Stimulated activated CD4-positive, alpha-beta T cell treated with anti-CD3 and anti-CD28 coated beads, Interleukin-1b, Interleukin-23, amount 100 ng/mL, for 24 hours (primary cell): Measurements from ENCODE around the gene SNTB2.
"Not testable (repeated sequence)": the region's sequence is repeated elsewhere in the genome, so short reads cannot be mapped to it uniquely, and the experiment has no call there.

Source experiments
- DNase-seq, 4 experiments: peaks; one replicate each; pipeline ENCODE4 v3.0.0-alpha.2; 2020; ENCODE audit warnings: low read depth in 4 of 4, low spot score in 1 of 4

The SNTB2 gene

GRCh38 chr16:69283851-69284250 lies 96.9 kb downstream of the SNTB2 start:
- DNase-seq: no peak

GRCh38 chr16:69285240-69285639 lies 98.3 kb downstream of the SNTB2 start:
- no peak for DNase-seq

- DNase-seq: peak in 3 of 4 experiments; percentile 8 to 26 (median 22)
Observed at GRCh38 chr16:69286941-69287713, 100.2 kb downstream of the SNTB2 start.

GRCh38 chr16:69291657-69292056 lies 104.7 kb downstream of the SNTB2 start:
- DNase-seq: not testable (repeated sequence)

- no peak for DNase-seq
Observed at GRCh38 chr16:69293401-69293800, 106.4 kb downstream of the SNTB2 start.

GRCh38 chr16:69294051-69294450 lies 107.1 kb downstream of the SNTB2 start:
- no peak for DNase-seq

GRCh38 chr16:69296771-69297170 lies 109.8 kb downstream of the SNTB2 start:
- DNase-seq: not testable (repeated sequence)

GRCh38 chr16:69298261-69298660 lies 111.3 kb downstream of the SNTB2 start:
- no peak for DNase-seq

GRCh38 chr16:69301187-69301586 lies 114.2 kb downstream of the SNTB2 start:
- DNase-seq: no peak

- no peak for DNase-seq
Observed at GRCh38 chr16:69301861-69302260, 114.9 kb downstream of the SNTB2 start.

GRCh38 chr16:69302301-69302700 lies 115.3 kb downstream of the SNTB2 start:
- DNase-seq: no peak

GRCh38 chr16:69306031-69306430 lies 119.1 kb downstream of the SNTB2 start:
- DNase-seq: no peak

- no peak for DNase-seq
Observed at GRCh38 chr16:69307091-69307490, 120.1 kb downstream of the SNTB2 start.

- no peak for DNase-seq
Observed at GRCh38 chr16:69307856-69308255, 120.9 kb downstream of the SNTB2 start.

GRCh38 chr16:69309316-69309715 lies 122.4 kb downstream of the SNTB2 start:
- no peak for DNase-seq

GRCh38 chr16:69310653-69311532 lies 123.9 kb downstream of the SNTB2 start, which contains the start of gene VPS4A:
Gene VPS4A (plus strand): TSS chr16:69311350. CDS start chr16:69311512, 162 bp downstream.
- DNase-seq: peak; percentile 95 to 97 (median 96)

GRCh38 chr16:69311533-69312387 lies 124.8 kb downstream of the SNTB2 start:
- peak in 1 of 4 experiments; percentile 36 for DNase-seq

- no peak for DNase-seq
Observed at GRCh38 chr16:69313469-69313868, 126.5 kb downstream of the SNTB2 start.

GRCh38 chr16:69314534-69314933 lies 127.6 kb downstream of the SNTB2 start:
- no peak for DNase-seq

- DNase-seq: no peak
Observed at GRCh38 chr16:69315486-69316311, 128.7 kb downstream of the SNTB2 start.
